ENCODE data around the gene BAD. TPM values are rescaled to one million over a fixed set of nuclear protein-coding genes. Genes with fewer than 3 reads are reported as not detected.

Gene BAD
- total RNA-seq, 2 donors from 2014 or later: 140 to 161 TPM

DNA sequence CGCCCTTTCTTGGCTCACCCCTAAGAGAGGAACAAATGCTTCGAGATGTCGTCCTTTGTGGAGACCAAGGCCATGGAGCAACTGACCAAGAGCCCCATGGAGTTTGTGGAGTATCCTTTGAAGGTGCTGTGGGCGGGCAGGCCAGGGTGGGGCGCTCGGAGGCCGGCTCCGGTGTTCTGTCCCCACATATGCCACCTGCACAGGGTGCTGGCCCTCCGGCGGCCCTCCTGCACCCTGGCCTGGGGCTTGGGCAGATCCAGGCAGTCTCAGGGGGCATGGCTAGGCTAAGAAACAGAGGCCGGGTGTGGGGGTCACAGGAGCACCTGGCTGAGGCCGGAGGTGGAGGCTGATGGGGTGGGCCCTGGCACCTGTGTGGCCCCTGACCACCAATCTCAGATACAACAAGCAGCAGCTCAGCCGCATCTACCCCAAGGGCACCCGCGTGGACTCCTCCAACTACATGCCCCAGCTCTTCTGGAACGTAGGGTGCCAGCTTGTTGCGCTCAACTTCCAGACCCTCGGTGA, 22.8 kb downstream of the BAD start:
- intact Hi-C loops (cut with DNase I): no loop called here
- 91% methylated on average over 18 of the region's 18 CpGs for WGBS
- Histone ChIP-seq H3K36me3 (peaks cover 0 to 19% of the 10 kb centered on the region in 2 donors), H3K4me1 (replicated peaks) (no peaks in the 10 kb centered on the region), H3K27me3 (replicated peaks; ENCODE audit: insufficient read depth) (no peaks in the 10 kb centered on the region), H3K27ac (no peak overlapping the region), H3K9me3 (no peaks in the 10 kb centered on the region), H3K4me3 (no peak overlapping the region)
- no peak for DNase-seq (ENCODE audit: low spot score)
- TF ChIP-seq, protein P1, sequence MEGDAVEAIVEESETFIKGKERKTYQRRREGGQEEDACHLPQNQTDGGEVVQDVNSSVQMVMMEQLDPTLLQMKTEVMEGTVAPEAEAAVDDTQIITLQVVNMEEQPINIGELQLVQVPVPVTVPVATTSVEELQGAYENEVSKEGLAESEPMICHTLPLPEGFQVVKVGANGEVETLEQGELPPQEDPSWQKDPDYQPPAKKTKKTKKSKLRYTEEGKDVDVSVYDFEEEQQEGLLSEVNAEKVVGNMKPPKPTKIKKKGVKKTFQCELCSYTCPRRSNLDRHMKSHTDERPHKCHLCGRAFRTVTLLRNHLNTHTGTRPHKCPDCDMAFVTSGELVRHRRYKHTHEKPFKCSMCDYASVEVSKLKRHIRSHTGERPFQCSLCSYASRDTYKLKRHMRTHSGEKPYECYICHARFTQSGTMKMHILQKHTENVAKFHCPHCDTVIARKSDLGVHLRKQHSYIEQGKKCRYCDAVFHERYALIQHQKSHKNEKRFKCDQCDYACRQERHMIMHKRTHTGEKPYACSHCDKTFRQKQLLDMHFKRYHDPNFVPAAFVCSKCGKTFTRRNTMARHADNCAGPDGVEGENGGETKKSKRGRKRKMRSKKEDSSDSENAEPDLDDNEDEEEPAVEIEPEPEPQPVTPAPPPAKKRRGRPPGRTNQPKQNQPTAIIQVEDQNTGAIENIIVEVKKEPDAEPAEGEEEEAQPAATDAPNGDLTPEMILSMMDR (IDR thresholded peaks at IDR 0.05): no peak
- TF ChIP-seq POLR2A (IDR thresholded peaks at IDR 0.05) (no peak), POLR2AphosphoS5 (IDR thresholded peaks at IDR 0.05) (no peak)

DNA sequence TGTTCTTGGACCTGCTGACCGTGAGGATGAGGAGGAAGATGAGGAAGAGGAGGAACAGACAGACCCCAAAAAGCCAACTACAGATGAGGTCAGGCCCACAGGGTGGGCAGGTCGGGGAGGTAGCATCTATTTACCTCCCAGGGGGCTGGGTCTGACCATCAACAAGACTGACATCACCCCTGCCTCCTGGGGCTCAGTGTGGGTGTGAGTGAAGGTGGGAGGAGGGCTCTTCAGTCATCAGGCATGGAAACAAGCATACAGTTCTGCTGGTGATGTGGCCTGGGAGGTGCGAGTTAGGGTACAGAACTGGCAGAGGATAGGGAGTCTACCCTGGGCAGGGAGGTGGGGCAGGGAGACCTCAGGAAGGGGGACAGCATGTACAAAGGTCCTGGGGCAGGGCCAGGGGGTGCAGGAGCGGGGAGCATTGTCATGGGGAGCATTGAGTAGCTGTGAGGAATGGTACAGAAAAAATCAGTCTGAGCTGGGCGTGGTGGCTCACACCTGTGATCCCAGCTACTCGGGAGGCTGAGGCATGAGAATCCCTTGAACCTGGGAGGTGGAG, 24.2 kb downstream of the BAD start:
- Histone ChIP-seq H3K27ac (no peak overlapping the region), H3K27me3 (replicated peaks; ENCODE audit: insufficient read depth) (no peaks in the 10 kb centered on the region), H3K9me3 (no peaks in the 10 kb centered on the region), H3K4me1 (replicated peaks) (no peaks in the 10 kb centered on the region), H3K4me3 (no peak overlapping the region), H3K36me3 (peaks cover 0 to 19% of the 10 kb centered on the region in 2 donors)
- intact Hi-C loops (cut with DNase I): no loop called here
- TF ChIP-seq, protein P1 (IDR thresholded peaks at IDR 0.05): no peak
- no peak for TF ChIP-seq POLR2A (IDR thresholded peaks at IDR 0.05)
- TF ChIP-seq POLR2AphosphoS5 (IDR thresholded peaks at IDR 0.05): no peak
- WGBS: 93% methylated on average over 6 of the region's 6 CpGs
- DNase-seq (ENCODE audit: low spot score): no peak

DNA sequence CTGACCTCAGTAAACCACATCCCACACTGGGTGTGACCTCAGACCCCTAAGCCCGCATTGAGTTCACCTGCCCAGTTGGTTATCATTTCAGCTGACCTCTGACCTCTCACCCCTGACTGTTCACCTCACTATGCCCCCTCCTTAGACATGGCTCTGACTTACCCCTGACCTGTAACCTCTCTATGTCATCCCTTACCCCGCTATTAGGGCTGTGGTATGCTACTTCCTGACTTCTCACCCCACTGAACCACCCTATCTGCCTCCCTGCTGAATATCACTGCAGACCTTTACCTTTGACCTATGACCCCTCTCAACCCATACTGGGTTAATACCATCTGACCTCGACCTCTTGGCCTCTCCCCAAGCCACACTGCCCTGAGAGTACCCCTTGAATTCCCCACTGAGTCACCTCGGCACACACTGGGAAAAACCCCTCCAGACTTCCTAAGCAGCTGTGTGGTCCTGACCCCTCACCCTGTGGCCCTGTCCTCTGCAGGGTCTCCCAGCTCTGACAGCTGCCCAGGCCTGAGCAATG, 24.9 kb downstream of the BAD start:
- H3K27ac ChIP-seq: no peak overlapping the region
- TF ChIP-seq, protein P1 (IDR thresholded peaks at IDR 0.05): no peak
- TF ChIP-seq POLR2A (IDR thresholded peaks at IDR 0.05) (no peak), POLR2AphosphoS5 (IDR thresholded peaks at IDR 0.05) (no peak)
- no peak for DNase-seq (ENCODE audit: low spot score)
- no peaks in the 10 kb centered on the region for H3K9me3 ChIP-seq
- H3K4me1 ChIP-seq (replicated peaks): no peaks in the 10 kb centered on the region
- no peak overlapping the region for H3K4me3 ChIP-seq
- intact Hi-C loops (cut with DNase I): no loop called here
- peaks cover 0 to 19% of the 10 kb centered on the region in 2 donors for H3K36me3 ChIP-seq
- WGBS: 90% methylated on average over 4 of the region's 4 CpGs
- no peaks in the 10 kb centered on the region for H3K27me3 ChIP-seq (replicated peaks; ENCODE audit: insufficient read depth)

DNA sequence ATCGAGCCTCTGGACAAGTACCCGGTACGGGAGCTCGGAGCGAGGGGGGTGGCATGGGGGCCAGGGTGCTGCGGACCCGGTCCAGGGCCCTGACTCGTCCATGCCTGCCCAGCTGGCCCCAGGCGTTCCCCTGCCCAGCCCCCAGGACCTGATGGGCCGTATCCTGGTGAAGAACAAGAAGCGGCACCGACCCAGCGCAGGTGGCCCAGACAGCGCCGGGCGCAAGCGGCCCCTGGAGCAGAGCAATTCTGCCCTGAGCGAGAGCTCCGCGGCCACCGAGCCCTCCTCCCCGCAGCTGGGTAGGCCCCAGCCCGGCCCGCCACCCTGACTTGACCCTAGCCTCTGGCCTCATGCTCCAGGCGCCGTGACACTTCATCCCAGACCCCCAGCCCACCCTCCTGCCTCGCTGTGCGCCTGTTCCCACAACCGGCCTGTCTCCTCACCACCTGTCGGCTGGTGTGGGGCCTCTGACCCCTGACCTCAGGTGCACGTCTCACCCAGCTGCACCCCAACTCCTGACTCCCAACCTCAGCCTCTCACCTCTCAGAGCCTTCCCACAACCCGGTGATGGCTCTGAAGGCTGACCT, 25.4 kb downstream of the BAD start:
- Histone ChIP-seq H3K9me3 (no peaks in the 10 kb centered on the region), H3K4me3 (no peak overlapping the region), H3K27me3 (replicated peaks; ENCODE audit: insufficient read depth) (no peaks in the 10 kb centered on the region), H3K4me1 (replicated peaks) (no peaks in the 10 kb centered on the region), H3K27ac (no peak overlapping the region), H3K36me3 (peaks cover 0 to 19% of the 10 kb centered on the region in 2 donors)
- WGBS: 93% methylated on average over 30 of the region's 32 CpGs
- no peak for DNase-seq (ENCODE audit: low spot score)
- TF ChIP-seq POLR2A (IDR thresholded peaks at IDR 0.05) (no peak), POLR2AphosphoS5 (IDR thresholded peaks at IDR 0.05) (no peak)
- TF ChIP-seq, protein P1 (IDR thresholded peaks at IDR 0.05): no peak
- intact Hi-C loops (cut with DNase I): no loop called here
